Retinal pigment epithelial cell (primary cell): ENCODE measurements around the gene F2.
A peak's percentile ranks its signal among the peaks of the same experiment; 100 is the strongest.
"Not testable (repeated sequence)": the region's sequence is repeated elsewhere in the genome, so short reads cannot be mapped to it uniquely, and the experiment has no call there.

ENCODE experiments used
- DNase-seq: peaks from one replicate; pipeline ENCODE4 v3.0.0-alpha.2; 2010; ENCODE audit warnings: low read depth
- H3K4me3 ChIP-seq: 2 replicates; pipeline ENCODE4 v1.5.1; 2011; ENCODE audit warnings: mild to moderate bottlenecking, low read length, control low read depth, moderate library complexity
- TF ChIP-seq, protein P1 (sequence below): conservative IDR thresholded peaks from 2 replicates; pipeline ENCODE4 v1.5.1; 2011; ENCODE audit warnings: low read depth, low read length, control low read depth, inconsistent platforms

The F2 gene

DNA sequence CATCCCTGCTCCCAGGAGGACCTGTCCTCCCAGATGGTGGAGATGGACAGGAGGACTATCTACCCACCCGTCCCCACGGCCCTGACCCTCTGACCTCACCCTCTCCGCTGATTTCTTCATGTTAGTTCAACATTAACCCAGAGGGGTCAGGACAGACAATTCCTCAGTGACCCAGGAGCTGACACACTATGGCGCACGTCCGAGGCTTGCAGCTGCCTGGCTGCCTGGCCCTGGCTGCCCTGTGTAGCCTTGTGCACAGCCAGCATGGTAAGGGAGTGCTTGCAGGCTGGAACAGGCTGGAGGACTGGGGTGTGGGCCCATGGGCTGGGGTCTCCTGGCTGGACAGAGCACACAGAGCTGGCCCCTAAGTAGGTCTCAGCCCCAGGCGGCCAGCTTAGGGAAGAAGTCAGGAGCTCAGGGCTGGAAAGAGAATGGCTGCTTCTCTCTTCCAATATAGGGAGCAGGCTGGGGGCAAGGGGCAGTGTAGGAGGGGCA, at the start of gene F2:
TSS of gene F2 (plus strand) at position 166 of the 495 bp plus-strand sequence. CDS start at position 189, 23 bp downstream.
- TF ChIP-seq, protein P1, sequence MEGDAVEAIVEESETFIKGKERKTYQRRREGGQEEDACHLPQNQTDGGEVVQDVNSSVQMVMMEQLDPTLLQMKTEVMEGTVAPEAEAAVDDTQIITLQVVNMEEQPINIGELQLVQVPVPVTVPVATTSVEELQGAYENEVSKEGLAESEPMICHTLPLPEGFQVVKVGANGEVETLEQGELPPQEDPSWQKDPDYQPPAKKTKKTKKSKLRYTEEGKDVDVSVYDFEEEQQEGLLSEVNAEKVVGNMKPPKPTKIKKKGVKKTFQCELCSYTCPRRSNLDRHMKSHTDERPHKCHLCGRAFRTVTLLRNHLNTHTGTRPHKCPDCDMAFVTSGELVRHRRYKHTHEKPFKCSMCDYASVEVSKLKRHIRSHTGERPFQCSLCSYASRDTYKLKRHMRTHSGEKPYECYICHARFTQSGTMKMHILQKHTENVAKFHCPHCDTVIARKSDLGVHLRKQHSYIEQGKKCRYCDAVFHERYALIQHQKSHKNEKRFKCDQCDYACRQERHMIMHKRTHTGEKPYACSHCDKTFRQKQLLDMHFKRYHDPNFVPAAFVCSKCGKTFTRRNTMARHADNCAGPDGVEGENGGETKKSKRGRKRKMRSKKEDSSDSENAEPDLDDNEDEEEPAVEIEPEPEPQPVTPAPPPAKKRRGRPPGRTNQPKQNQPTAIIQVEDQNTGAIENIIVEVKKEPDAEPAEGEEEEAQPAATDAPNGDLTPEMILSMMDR, result no peak
- no peak within 1 kb of the TSS for H3K4me3 ChIP-seq
- DNase-seq, result no peak

DNA sequence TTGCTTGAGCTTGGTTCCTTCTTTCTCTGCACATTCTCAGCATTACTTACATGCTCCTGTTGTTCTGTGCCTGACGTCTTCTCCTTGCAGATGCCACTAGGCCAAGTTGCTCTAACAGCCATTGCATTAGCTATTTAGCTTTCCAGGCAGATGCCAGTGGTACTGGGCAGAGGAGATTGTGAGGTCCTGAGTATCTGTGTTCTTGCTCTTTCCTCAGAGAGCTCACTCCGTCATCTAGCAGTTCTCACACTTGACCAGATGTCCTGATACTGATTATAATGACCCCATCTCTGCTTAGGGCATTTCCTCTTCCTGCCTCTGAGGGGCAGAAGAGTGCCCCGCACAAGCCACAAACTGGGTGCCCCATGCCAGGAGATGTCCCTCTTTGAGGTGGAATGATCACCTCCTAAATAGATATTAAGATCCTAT, 49.3 kb upstream of the F2 start:
- TF ChIP-seq, protein P1, result peak; percentile 46
- H3K4me3 ChIP-seq, result no peak overlapping the region
- DNase-seq, result peak; percentile 19

DNA sequence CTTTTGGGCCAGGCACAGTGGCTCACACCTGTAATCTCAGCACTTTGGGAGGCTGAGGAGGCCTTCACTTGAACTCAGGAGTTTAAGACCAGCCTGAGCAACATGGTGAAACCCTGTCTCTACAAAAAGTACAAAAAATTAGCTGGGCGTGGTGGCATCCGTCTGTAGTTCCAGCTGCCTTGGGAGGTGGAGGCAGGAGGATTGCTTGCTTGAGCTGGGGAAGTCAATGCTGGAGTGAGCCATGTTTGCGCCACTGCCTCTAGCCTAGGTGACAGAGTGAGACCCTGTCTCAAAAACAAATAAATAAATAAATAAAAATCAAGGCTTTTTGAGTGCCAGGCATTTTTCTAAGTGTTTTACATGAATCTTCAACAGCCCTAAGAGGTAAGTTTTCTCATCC, 48.5 kb upstream of the F2 start:
- DNase-seq, H3K4me3 ChIP-seq: not testable (repeated sequence)

DNA sequence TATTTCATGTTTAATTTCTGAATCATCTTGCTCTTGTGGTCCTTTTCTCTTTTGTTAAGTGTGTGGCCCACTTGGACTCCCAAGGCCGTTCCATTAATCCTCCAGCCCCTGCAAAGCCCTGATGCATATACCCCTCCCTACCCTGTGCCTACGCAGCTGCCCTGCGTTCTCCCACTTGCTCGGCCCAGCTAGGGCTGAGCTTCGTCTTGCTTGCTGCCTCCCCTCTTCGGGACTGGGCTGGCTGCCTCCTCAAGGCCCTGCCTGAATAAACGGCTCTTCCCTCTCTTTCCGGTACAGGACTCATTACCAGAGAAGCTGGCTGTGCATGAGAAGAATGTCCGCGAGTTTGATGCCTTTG, 47.1 kb upstream of the F2 start:
- H3K4me3 ChIP-seq, result no peak overlapping the region
- DNase-seq, result no peak
- TF ChIP-seq, protein P1, result no peak

DNA sequence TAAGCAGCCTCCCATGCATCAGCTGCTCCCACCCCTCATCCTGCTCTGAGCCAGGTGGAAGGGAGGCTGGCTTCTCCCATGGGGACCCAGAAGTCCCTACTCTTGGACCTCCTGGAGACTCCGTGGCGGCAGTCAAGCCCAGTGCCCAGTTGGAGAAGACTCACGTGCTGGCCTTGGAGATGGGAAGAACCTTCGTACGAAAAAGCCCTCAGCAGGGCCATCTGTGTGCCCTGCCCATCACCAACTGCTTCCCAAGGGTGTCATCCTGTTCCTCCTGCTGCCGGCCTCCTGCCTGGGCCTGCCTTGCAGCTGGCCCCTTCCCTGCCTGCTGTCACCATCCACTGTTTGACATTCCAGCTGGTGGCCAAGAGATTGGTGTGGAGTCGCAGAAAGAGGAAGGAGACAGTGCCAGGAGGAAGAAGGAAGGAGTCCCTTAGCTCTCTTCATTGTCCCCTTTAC, 46.6 kb upstream of the F2 start:
- no peak for DNase-seq

DNA sequence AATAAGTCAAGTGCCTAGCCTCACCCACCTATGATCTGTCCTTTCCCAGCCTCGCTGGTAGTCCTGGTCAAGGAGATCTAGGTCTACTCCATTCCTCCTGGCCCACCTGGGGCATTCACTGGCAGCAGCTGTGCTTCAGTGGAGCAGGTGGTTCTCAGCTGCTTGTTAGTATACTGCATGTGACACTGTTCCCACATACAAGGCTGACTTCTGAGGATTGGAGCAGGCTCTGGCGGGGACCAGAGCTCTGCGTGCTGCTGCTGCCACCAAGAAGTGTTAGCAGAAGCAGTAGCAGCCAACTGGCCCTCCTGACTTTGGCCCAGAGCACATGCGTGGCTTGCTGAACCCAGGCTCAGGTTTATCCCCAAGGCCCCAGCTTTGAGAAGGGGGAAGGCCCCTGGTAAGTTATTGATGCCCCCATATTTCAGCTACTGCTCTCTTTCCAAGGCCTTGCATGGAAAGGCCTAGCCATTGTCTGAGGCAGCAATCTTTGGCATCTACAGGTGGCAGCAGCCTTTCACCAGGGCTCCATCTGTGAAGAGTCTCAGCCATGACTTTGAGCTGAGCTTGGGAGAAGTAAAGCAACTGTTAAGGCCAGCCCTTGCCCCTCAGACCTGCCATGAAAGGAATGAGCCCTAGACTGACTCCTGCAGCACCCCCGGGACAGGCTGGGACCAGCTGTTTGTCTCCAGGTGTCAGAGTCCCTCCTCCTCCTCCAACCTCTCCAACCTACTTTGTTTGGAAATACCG, 45.1 kb upstream of the F2 start:
- TF ChIP-seq, protein P1, result no peak
- DNase-seq, result no peak
- no peak overlapping the region for H3K4me3 ChIP-seq

More for the DNA sequence above, 46.6 kb upstream of the F2 start:
- H3K4me3 ChIP-seq, result no peak overlapping the region
- TF ChIP-seq, protein P1, result no peak

DNA sequence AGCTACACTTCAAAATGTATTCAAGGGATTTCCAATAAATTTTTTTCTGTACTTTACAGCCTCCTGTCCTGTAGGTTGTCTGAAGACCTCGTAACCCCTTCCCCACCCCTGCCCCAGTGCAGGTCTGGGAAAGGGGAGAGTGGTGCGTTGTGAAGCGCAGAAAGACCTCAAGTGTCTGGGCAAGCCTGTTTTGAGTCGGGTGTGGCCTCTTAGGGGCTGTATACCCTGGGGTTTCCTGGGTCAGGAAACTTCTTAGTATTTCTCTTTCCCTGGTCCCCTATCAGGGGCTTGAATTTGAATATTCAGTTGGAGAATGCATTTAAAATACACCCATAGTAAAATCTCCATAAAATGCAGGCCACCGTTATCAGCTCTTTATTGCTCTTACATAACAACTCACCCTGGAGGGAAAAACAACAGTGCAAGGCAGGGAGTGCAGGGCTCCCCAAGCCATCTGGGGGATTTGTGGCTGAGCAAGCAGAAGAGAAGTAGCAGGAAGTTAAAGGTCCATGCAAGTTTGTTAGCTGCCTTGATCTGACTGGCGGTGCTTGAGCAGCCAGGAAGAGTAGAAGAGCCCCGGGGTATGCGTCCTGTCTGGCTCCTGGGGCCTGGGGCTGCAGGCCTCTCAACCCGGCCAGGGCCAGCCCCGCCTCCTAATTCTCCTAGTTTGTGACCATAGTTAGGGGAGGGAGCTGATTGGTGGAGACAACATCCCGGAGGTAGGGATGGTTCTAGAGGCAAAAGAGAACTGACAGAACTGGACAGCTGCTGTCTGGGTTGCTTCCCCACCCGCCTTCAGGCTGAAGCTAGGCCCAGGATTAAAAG, 44.3 kb upstream of the F2 start:
- TF ChIP-seq, protein P1, result no peak
- H3K4me3 ChIP-seq, result no peak overlapping the region
- DNase-seq, result no peak
